SK-N-SH treated with all-trans-retinoic acid at 6 μM for 48 hours (cell line): ENCODE measurements around the gene RALGPS1.

Source experiments
- ATAC-seq: fragments of 200-7000 bp; cut with Tn5 transposase; 3 replicates; pipeline ENCODE4 v1.9.1; 2020; ENCODE audit warnings: mild to moderate bottlenecking, moderate library complexity
- ARNTL ChIP-seq: fragments of 450-650 bp; formaldehyde crosslinking; IDR thresholded peaks from 2 replicates; pipeline ENCODE4 v1.5.0; 2020; ENCODE audit warnings: low read depth, mild to moderate bottlenecking, moderate library complexity, borderline replicate concordance
- BACH2 ChIP-seq: fragments of 250-450 bp; sonication (Bioruptor Pico); IDR thresholded peaks from 2 replicates; pipeline ENCODE4 v1.9.0; 2021; ENCODE audit warnings: mild to moderate bottlenecking, borderline replicate concordance
- CSDC2 ChIP-seq: fragments of 250-450 bp; sonication (Bioruptor Pico); IDR thresholded peaks from 2 replicates; pipeline ENCODE4 v1.5.0; 2020; ENCODE audit warnings: mild to moderate bottlenecking, moderate library complexity
- ESRRG ChIP-seq: fragments of 250-450 bp; sonication (Bioruptor Pico); IDR thresholded peaks from 2 replicates; pipeline ENCODE4 v1.6.1; 2021; ENCODE audit warnings: mild to moderate bottlenecking
- GLIS3 ChIP-seq: fragments of 250-450 bp; sonication (Bioruptor Pico); IDR thresholded peaks from 2 replicates; pipeline ENCODE4 v1.5.0; 2020; ENCODE audit warnings: mild to moderate bottlenecking, moderate library complexity
- ISL1 ChIP-seq: fragments of 250-450 bp; sonication (Bioruptor Pico); IDR thresholded peaks from 2 replicates; pipeline ENCODE4 v2.1.2; 2022; ENCODE audit warnings: mild to moderate bottlenecking, moderate library complexity
- OSR1 ChIP-seq: fragments of 250-450 bp; sonication (Bioruptor Pico); IDR thresholded peaks from 2 replicates; pipeline ENCODE4 v1.8.0; 2022; ENCODE audit warnings: moderate library complexity, mild to moderate bottlenecking, inconsistent platforms
- PPARA ChIP-seq: fragments of 250-450 bp; sonication (Bioruptor Pico); IDR thresholded peaks from 2 replicates; pipeline ENCODE4 v1.5.0; 2020; ENCODE audit warnings: mild to moderate bottlenecking, borderline replicate concordance
- RARB ChIP-seq: fragments of 250-450 bp; sonication (Bioruptor Pico); IDR thresholded peaks from 2 replicates; pipeline ENCODE4 v1.8.0; 2021; ENCODE audit warnings: mild to moderate bottlenecking, moderate library complexity
- SNAI2 ChIP-seq: fragments of 250-450 bp; sonication (Bioruptor Pico); IDR thresholded peaks from 2 replicates; pipeline ENCODE4 v1.5.0; 2020; ENCODE audit warnings: mild to moderate bottlenecking, moderate library complexity
- TCF4 ChIP-seq: fragments of 250-450 bp; sonication (Bioruptor Pico); IDR thresholded peaks from 2 replicates; pipeline ENCODE4 v1.8.0; 2021; ENCODE audit warnings: mild to moderate bottlenecking, moderate library complexity, borderline replicate concordance
- ZC3H10 ChIP-seq: fragments of 250-450 bp; sonication (Bioruptor Pico); IDR thresholded peaks from 2 replicates; pipeline ENCODE4 v1.5.1; 2021; ENCODE audit warnings: mild to moderate bottlenecking, moderate library complexity
- ZFP3 ChIP-seq: fragments of 250-450 bp; sonication (Bioruptor Pico); IDR thresholded peaks from 2 replicates; pipeline ENCODE4 v1.5.0; 2020; ENCODE audit warnings: mild to moderate bottlenecking, moderate library complexity
- ZFP30 ChIP-seq: fragments of 450-650 bp; formaldehyde crosslinking; IDR thresholded peaks from 2 replicates; pipeline ENCODE4 v1.5.0; 2022; ENCODE audit warnings: mild to moderate bottlenecking, moderate library complexity
- ZNF565 ChIP-seq: fragments of 450-650 bp; formaldehyde crosslinking; conservative IDR thresholded peaks from 2 replicates; pipeline ENCODE4 v1.5.0; 2020; ENCODE audit warnings: low read depth, mild to moderate bottlenecking, moderate library complexity
- ZNF70 ChIP-seq: fragments of 450-650 bp; formaldehyde crosslinking; IDR thresholded peaks from 2 replicates; pipeline ENCODE4 v1.5.0; 2020; ENCODE audit warnings: mild to moderate bottlenecking, moderate library complexity
- ZNF8 ChIP-seq: fragments of 450-650 bp; formaldehyde crosslinking; IDR thresholded peaks from 2 replicates; pipeline ENCODE4 v1.5.0; 2020; ENCODE audit warnings: mild to moderate bottlenecking, moderate library complexity
- TF ChIP-seq, protein P1 (sequence below): fragments of 250-450 bp; sonication (Bioruptor Pico); IDR thresholded peaks from 2 replicates; pipeline ENCODE4 v1.5.1; 2021; ENCODE audit warnings: mild to moderate bottlenecking, moderate library complexity
- TF ChIP-seq, protein P2 (sequence below): fragments of 250-450 bp; sonication (Bioruptor Pico); IDR thresholded peaks from 2 replicates; pipeline ENCODE4 v1.5.1; 2020; ENCODE audit warnings: low read depth, mild to moderate bottlenecking, moderate library complexity
- TF ChIP-seq, protein P3 (sequence below): fragments of 250-450 bp; sonication (Bioruptor Pico); IDR thresholded peaks from 2 replicates; pipeline ENCODE4 v1.8.0; 2021; ENCODE audit warnings: low read depth, mild to moderate bottlenecking, moderate library complexity, borderline replicate concordance
- TF ChIP-seq, protein P4 (sequence below): fragments of 250-450 bp; sonication (Bioruptor Pico); IDR thresholded peaks from 2 replicates; pipeline ENCODE4 v1.8.0; 2020; ENCODE audit warnings: mild to moderate bottlenecking, moderate library complexity, borderline replicate concordance
- TF ChIP-seq, protein P5 (sequence below): fragments of 250-450 bp; sonication (Bioruptor Pico); IDR thresholded peaks from 2 replicates; pipeline ENCODE4 v1.5.0; 2020; ENCODE audit warnings: mild to moderate bottlenecking, moderate library complexity

The RALGPS1 gene

DNA sequence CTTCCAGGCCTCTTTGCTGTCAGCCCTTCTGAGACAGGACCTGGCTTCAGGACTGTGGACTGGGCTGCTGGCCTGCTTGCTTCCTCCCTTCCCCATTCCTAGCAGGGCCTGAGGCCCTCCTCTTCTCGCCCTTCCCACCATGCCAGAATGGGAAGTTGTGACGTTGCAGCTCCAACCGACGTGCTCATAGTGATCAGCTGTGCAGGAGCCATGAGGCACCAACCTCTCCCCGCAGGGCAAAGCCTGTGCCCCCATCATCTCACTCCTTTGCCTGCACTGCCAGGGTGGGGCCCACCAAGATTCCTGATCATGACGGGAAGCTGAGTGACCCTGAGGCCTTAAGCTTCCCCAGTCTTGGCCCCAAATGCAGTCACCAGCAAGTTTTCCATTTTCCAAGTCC, 304.9 kb downstream of the RALGPS1 start:
- ATAC-seq = no peak
- no peak for TF ChIP-seq PPARA (CRISPR knock-in tag)

DNA sequence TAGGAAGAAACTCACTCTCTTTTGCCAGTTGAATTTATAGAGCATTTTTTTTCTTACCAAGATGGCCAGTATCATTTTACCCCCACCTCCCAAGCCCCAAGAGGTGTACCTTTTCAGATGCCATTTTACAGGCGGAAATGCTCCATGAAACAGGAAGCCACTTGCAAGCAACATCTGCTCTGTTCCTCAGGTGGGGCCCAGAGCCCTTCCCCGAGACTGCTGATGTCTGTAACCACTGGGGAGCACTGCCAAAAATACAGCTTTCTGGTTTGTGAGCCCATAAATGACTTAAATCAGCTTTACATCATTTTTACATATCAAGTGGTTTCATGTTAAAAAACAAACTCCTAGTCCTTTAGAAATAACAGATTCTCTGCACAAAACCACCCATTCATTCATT, 307.1 kb downstream of the RALGPS1 start:
- no peak for ATAC-seq
- no peak for TF ChIP-seq ZNF8 (CRISPR knock-in tag)
- TF ChIP-seq ZFP30 = no peak
- no peak for TF ChIP-seq ZC3H10
- no peak for TF ChIP-seq BACH2 (CRISPR knock-in tag)
- TF ChIP-seq ZNF70 = no peak
- TF ChIP-seq RARB (CRISPR knock-in tag) = no peak
- no peak for TF ChIP-seq SNAI2
- TF ChIP-seq ZNF565 = no peak

DNA sequence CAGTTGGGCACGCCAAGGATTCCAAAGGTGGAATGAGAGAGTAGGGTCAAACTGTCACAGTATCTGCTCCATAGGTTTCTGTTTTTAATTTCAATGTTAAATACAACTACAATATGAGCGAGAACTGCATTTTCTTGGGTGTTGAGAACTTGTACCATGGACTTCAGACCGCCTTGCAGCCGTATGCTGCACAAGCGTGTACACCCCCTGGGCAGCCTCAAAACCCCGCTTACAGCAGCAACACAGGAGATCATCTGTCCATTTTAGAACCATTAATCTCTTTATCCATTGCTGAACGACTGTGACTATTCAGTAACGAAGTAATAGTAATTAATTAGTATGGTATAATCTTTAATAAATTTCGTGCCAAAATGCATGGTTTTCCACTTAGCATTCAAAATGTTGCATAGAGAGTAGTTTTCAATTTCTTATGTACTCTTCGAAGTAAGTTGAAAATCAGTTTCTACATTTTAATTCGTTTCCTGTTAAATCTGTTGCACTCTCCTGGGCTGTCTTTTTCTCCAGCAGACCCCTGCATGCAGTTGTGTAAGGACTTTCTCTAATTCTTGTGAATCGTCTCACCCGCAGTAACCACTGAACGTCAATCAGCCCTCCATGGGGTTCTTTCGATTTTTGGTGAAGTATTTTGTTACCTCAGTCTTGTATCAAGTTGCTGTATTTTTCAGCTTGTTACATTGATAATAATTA, 308.0 kb downstream of the RALGPS1 start:
- ATAC-seq = no peak

More for the DNA sequence above, 308.0 kb downstream of the RALGPS1 start:
- no peak for TF ChIP-seq CSDC2
- TF ChIP-seq ZFP3 = no peak
- TF ChIP-seq, protein P1, sequence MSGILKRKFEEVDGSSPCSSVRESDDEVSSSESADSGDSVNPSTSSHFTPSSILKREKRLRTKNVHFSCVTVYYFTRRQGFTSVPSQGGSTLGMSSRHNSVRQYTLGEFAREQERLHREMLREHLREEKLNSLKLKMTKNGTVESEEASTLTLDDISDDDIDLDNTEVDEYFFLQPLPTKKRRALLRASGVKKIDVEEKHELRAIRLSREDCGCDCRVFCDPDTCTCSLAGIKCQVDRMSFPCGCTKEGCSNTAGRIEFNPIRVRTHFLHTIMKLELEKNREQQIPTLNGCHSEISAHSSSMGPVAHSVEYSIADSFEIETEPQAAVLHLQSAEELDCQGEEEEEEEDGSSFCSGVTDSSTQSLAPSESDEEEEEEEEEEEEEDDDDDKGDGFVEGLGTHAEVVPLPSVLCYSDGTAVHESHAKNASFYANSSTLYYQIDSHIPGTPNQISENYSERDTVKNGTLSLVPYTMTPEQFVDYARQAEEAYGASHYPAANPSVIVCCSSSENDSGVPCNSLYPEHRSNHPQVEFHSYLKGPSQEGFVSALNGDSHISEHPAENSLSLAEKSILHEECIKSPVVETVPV (CRISPR knock-in tag) = no peak
- no peak for TF ChIP-seq ARNTL (CRISPR knock-in tag)
- TF ChIP-seq ZNF70 = no peak
- TF ChIP-seq RARB (CRISPR knock-in tag) = no peak
- no peak for TF ChIP-seq ZC3H10
- TF ChIP-seq ISL1 (CRISPR knock-in tag) = no peak
- TF ChIP-seq ZNF565 = no peak
- TF ChIP-seq, protein P2, sequence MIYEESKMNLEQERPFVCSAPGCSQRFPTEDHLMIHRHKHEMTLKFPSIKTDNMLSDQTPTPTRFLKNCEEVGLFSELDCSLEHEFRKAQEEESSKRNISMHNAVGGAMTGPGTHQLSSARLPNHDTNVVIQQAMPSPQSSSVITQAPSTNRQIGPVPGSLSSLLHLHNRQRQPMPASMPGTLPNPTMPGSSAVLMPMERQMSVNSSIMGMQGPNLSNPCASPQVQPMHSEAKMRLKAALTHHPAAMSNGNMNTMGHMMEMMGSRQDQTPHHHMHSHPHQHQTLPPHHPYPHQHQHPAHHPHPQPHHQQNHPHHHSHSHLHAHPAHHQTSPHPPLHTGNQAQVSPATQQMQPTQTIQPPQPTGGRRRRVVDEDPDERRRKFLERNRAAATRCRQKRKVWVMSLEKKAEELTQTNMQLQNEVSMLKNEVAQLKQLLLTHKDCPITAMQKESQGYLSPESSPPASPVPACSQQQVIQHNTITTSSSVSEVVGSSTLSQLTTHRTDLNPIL (CRISPR knock-in tag) = no peak
- TF ChIP-seq TCF4 = no peak
- TF ChIP-seq GLIS3 (CRISPR knock-in tag) = no peak
- TF ChIP-seq SNAI2 = no peak
- TF ChIP-seq BACH2 (CRISPR knock-in tag) = no peak
- TF ChIP-seq, protein P3, sequence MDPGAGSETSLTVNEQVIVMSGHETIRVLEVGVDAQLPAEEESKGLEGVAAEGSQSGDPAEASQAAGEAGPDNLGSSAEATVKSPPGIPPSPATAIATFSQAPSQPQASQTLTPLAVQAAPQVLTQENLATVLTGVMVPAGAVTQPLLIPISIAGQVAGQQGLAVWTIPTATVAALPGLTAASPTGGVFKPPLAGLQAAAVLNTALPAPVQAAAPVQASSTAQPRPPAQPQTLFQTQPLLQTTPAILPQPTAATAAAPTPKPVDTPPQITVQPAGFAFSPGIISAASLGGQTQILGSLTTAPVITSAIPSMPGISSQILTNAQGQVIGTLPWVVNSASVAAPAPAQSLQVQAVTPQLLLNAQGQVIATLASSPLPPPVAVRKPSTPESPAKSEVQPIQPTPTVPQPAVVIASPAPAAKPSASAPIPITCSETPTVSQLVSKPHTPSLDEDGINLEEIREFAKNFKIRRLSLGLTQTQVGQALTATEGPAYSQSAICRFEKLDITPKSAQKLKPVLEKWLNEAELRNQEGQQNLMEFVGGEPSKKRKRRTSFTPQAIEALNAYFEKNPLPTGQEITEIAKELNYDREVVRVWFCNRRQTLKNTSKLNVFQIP = no peak
- no peak for TF ChIP-seq ESRRG
- no peak for TF ChIP-seq OSR1
- no peak for TF ChIP-seq ZFP30
- TF ChIP-seq, protein P4, sequence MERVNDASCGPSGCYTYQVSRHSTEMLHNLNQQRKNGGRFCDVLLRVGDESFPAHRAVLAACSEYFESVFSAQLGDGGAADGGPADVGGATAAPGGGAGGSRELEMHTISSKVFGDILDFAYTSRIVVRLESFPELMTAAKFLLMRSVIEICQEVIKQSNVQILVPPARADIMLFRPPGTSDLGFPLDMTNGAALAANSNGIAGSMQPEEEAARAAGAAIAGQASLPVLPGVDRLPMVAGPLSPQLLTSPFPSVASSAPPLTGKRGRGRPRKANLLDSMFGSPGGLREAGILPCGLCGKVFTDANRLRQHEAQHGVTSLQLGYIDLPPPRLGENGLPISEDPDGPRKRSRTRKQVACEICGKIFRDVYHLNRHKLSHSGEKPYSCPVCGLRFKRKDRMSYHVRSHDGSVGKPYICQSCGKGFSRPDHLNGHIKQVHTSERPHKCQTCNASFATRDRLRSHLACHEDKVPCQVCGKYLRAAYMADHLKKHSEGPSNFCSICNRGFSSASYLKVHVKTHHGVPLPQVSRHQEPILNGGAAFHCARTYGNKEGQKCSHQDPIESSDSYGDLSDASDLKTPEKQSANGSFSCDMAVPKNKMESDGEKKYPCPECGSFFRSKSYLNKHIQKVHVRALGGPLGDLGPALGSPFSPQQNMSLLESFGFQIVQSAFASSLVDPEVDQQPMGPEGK (CRISPR knock-in tag) = no peak
- TF ChIP-seq, protein P5, sequence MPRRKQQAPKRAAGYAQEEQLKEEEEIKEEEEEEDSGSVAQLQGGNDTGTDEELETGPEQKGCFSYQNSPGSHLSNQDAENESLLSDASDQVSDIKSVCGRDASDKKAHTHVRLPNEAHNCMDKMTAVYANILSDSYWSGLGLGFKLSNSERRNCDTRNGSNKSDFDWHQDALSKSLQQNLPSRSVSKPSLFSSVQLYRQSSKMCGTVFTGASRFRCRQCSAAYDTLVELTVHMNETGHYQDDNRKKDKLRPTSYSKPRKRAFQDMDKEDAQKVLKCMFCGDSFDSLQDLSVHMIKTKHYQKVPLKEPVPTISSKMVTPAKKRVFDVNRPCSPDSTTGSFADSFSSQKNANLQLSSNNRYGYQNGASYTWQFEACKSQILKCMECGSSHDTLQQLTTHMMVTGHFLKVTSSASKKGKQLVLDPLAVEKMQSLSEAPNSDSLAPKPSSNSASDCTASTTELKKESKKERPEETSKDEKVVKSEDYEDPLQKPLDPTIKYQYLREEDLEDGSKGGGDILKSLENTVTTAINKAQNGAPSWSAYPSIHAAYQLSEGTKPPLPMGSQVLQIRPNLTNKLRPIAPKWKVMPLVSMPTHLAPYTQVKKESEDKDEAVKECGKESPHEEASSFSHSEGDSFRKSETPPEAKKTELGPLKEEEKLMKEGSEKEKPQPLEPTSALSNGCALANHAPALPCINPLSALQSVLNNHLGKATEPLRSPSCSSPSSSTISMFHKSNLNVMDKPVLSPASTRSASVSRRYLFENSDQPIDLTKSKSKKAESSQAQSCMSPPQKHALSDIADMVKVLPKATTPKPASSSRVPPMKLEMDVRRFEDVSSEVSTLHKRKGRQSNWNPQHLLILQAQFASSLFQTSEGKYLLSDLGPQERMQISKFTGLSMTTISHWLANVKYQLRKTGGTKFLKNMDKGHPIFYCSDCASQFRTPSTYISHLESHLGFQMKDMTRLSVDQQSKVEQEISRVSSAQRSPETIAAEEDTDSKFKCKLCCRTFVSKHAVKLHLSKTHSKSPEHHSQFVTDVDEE (CRISPR knock-in tag) = no peak
